ENCODE data around the gene TFPI2. TPM values are rescaled to one million over a fixed set of nuclear protein-coding genes. Genes with fewer than 3 reads are reported as not detected.
A peak's percentile ranks its signal among the peaks of the same experiment; 100 is the strongest.

The TFPI2 gene
- total and polyA plus RNA-seq, 2 of the 4 experiments (the other 2 are of a cell fraction) = 48.9 to 99.0 TPM

GRCh38 chr7:93854480-93854879 lies 36.1 kb downstream of the TFPI2 start:
- in situ Hi-C loops (cut with MboI; ENCODE audit: low sequenced_read_pairs) = no loop called here
- Histone ChIP-seq H2BK120ac (ENCODE audit: low read depth, low read length) (no peak overlapping the region), H3K56ac (ENCODE audit: extremely low read depth, insufficient read depth, low read length) (no peak overlapping the region), H3K9me1 (ENCODE audit: insufficient read depth, low read length) (no peaks in the 10 kb centered on the region), H4K5ac (ENCODE audit: low read depth, low read length) (no peak overlapping the region), H2BK15ac (ENCODE audit: low read depth, low read length) (no peak overlapping the region), H2AFZ (replicated peaks; ENCODE audit: low read length, poor library complexity) (no peak overlapping the region), H4K91ac (ENCODE audit: insufficient read depth, low read depth, low read length) (no peak overlapping the region), H3K4ac (ENCODE audit: low read depth, low read length) (no peak overlapping the region), H3K9me3 (ENCODE audit: control insufficient read depth, insufficient read depth, low read length) (no peaks in the 10 kb centered on the region), H3K36me3 (ENCODE audit: control insufficient read depth, insufficient read depth, low read length) (no peaks in the 10 kb centered on the region), H3K14ac (replicated peaks; ENCODE audit: low read depth, low read length) (no peak overlapping the region), H2BK20ac (ENCODE audit: low read depth, low read length) (no peak overlapping the region), H3K27me3 (ENCODE audit: control insufficient read depth, insufficient read depth, low read length) (no peaks in the 10 kb centered on the region), H2AK9ac (replicated peaks; ENCODE audit: low read depth, low read length, poor library complexity) (no peak overlapping the region), H3K18ac (ENCODE audit: low read depth, low read length) (no peak overlapping the region), H4K8ac (ENCODE audit: low read depth in 2 of 2, low read length in 2 of 2) (no peak overlapping the region), H2BK5ac (ENCODE audit: low read depth, low read length, poor library complexity, severe bottlenecking) (no peak overlapping the region), H3K27ac (ENCODE audit: insufficient read depth, low read length) (no peak overlapping the region), H4K20me1 (ENCODE audit: insufficient read depth, low read length) (no peaks in the 10 kb centered on the region), H3K4me3 (ENCODE audit: insufficient read depth, low read depth, low read length) (no peak overlapping the region), H3K4me2 (ENCODE audit: low read depth, low read length) (no peak overlapping the region), H2AK5ac (ENCODE audit: low read depth, low read length) (no peak overlapping the region), H3K4me1 (ENCODE audit: control insufficient read depth, insufficient read depth, low read length) (no peaks in the 10 kb centered on the region), H3K23ac (ENCODE audit: low read depth, low read length) (no peak overlapping the region), H3K79me1 (ENCODE audit: low read depth in 1 of 2, low read length in 2 of 2) (no peaks in the 10 kb centered on the region), H3K9ac (ENCODE audit: low read depth, low read length) (no peak overlapping the region)
- intact Hi-C loops (cut with micrococcal nuclease) = no loop called here
- TF ChIP-seq CTCF (conservative IDR thresholded peaks at IDR 0.05; ENCODE audit: low read depth, low read length) = no peak
- TF ChIP-seq FOS (IDR thresholded peaks at IDR 0.05; ENCODE audit: low read depth, low read length) = no peak
- peak; percentile 20; the same call in 1 of the 2 replicates for TF ChIP-seq CEBPB (IDR thresholded peaks at IDR 0.05; ENCODE audit: low read depth, low read length)
- no peak for TF ChIP-seq MAFK (IDR thresholded peaks at IDR 0.05; ENCODE audit: low read depth, low read length)
- dilution Hi-C loops (cut with HindIII; ENCODE audit: low sequenced_read_pairs, unreplicated experiment) = no loop called here
- no TSS peak for BruUV-seq (replicated peaks)
- WGBS, 2 experiments (ENCODE audit: extremely low coverage in 2 of 2, insufficient read length in 1 of 2) = no CpG with 5 or more reads among the region's 1 CpG
- CTCF ChIA-PET = no interaction called here
- POLR2A ChIA-PET (ENCODE audit: unreplicated experiment) = no interaction called here
- ATAC-seq (ENCODE audit: low read depth) (no peak), DNase-seq (no peak)
